ENCODE measurements around the gene CLN3. TPM values are rescaled to one million over a fixed set of nuclear protein-coding genes. Genes with fewer than 3 reads are reported as not detected.
A peak's percentile ranks its signal among the peaks of the same experiment; 100 is the strongest.
"Not testable (repeated sequence)": the region's sequence is repeated elsewhere in the genome, so short reads cannot be mapped to it uniquely, and the experiment has no call there.

The CLN3 gene
- total RNA-seq, 1 donor from 2014 or later = 73.7 TPM

- Histone ChIP-seq H3K4me1 (peaks cover 15% of the 10 kb centered on the region), H3K36me3 (peaks cover 27% of the 10 kb centered on the region), H3K27ac (peak overlapping the region; percentile 99), H3K27me3 (no peaks in the 10 kb centered on the region), H3K4me3 (peak overlapping the region; percentile 99), H3K9me3 (no peaks in the 10 kb centered on the region)
- TF ChIP-seq CTCF (IDR thresholded peaks at IDR 0.05) = no peak
- intact Hi-C loops (cut with DNase I) = loop anchor here (10.0 kb wide), 1 partner anchor 53 kb away; no protein-coding TSS in a partner anchor
- DNase-seq = peak; percentile 76
- peak; percentile 29 for ATAC-seq
Measured at GRCh38 chr16:28491230-28491969, 474 bp downstream of the CLN3 start.

GRCh38 chr16:28486266-28486665 is 5.6 kb downstream of the CLN3 start:
- H3K27me3 ChIP-seq = no peaks in the 10 kb centered on the region
- H3K27ac ChIP-seq = no peak overlapping the region
- H3K4me3 ChIP-seq = no peak overlapping the region
- intact Hi-C loops (cut with DNase I) = no loop called here
- ATAC-seq = no peak
- no peak for DNase-seq
- peaks cover 15% of the 10 kb centered on the region for H3K4me1 ChIP-seq
- peaks cover 73% of the 10 kb centered on the region for H3K36me3 ChIP-seq
- H3K9me3 ChIP-seq = no peaks in the 10 kb centered on the region
- TF ChIP-seq CTCF (IDR thresholded peaks at IDR 0.05) = no peak

GRCh38 chr16:28483361-28483760 is 8.5 kb downstream of the CLN3 start:
- H3K9me3 ChIP-seq; H3K4me3 ChIP-seq; DNase-seq; H3K27ac ChIP-seq; ATAC-seq; H3K27me3 ChIP-seq; intact Hi-C loops (cut with DNase I); H3K4me1 ChIP-seq: not testable (repeated sequence)
- H3K36me3 ChIP-seq = peaks cover 93% of the 10 kb centered on the region

GRCh38 chr16:28482026-28482425 is 9.8 kb downstream of the CLN3 start:
- DNase-seq (no peak), ATAC-seq (no peak)
- TF ChIP-seq CTCF (IDR thresholded peaks at IDR 0.05) = no peak
- Histone ChIP-seq H3K9me3 (no peaks in the 10 kb centered on the region), H3K27me3 (no peaks in the 10 kb centered on the region), H3K27ac (no peak overlapping the region), H3K4me3 (no peak overlapping the region), H3K4me1 (no peaks in the 10 kb centered on the region), H3K36me3 (peaks cover 94% of the 10 kb centered on the region)
- intact Hi-C loops (cut with DNase I) = no loop called here

- DNase-seq = no peak
- Histone ChIP-seq H3K27ac (no peak overlapping the region), H3K4me1 (no peaks in the 10 kb centered on the region), H3K27me3 (no peaks in the 10 kb centered on the region), H3K36me3 (peaks cover 98% of the 10 kb centered on the region), H3K9me3 (no peaks in the 10 kb centered on the region), H3K4me3 (no peak overlapping the region)
- intact Hi-C loops (cut with DNase I) = no loop called here
- no peak for TF ChIP-seq CTCF (IDR thresholded peaks at IDR 0.05)
- peak; percentile 51 for ATAC-seq
Measured at GRCh38 chr16:28478506-28479180, 13.2 kb downstream of the CLN3 start.

GRCh38 chr16:28477311-28477920 is 14.5 kb downstream of the CLN3 start:
- peak; percentile 38 for ATAC-seq

More at GRCh38 chr16:28477311-28477920, 14.5 kb downstream of the CLN3 start:
- intact Hi-C loops (cut with DNase I) = no loop called here
- Histone ChIP-seq H3K27me3 (no peaks in the 10 kb centered on the region), H3K4me3 (no peak overlapping the region), H3K27ac (no peak overlapping the region), H3K9me3 (no peaks in the 10 kb centered on the region), H3K36me3 (peaks cover 93% of the 10 kb centered on the region), H3K4me1 (no peaks in the 10 kb centered on the region)
- DNase-seq = peak; percentile 58
- TF ChIP-seq CTCF (IDR thresholded peaks at IDR 0.05) = no peak
